Activated T-helper 17 cell treated with anti-CD3 and anti-CD28 coated beads, Interleukin-2, amount 50 U/mL, for 72 hours (primary cell): Measurements from ENCODE around the gene PTPRD. TPM values are rescaled to one million over a fixed set of nuclear protein-coding genes. Genes with fewer than 3 reads are reported as not detected.
"Not testable (repeated sequence)": the region's sequence is repeated elsewhere in the genome, so short reads cannot be mapped to it uniquely, and the experiment has no call there.

ENCODE experiments used
- ATAC-seq: fragments of 150-1000 bp; cut with Tn5 transposase; replicated peaks from 2 replicates; pipeline ENCODE4 v1.10.0; 2021; ENCODE audit warnings: mild to moderate bottlenecking, moderate library complexity
- H3K27ac Mint-ChIP-seq: one replicate; pipeline ENCODE4 v1.8.0; 2022; ENCODE audit warnings: mixed read lengths
- H3K27me3 Mint-ChIP-seq: one replicate; pipeline ENCODE4 v1.8.0; 2022; ENCODE audit warnings: mixed read lengths
- H3K36me3 Mint-ChIP-seq: one replicate; pipeline ENCODE4 v1.8.0; 2022; ENCODE audit warnings: low read depth, mild to moderate bottlenecking, mixed read lengths
- H3K4me1 Mint-ChIP-seq: one replicate; pipeline ENCODE4 v1.8.0; 2022; ENCODE audit warnings: mixed read lengths
- H3K4me3 Mint-ChIP-seq: one replicate; pipeline ENCODE4 v1.8.0; 2022; ENCODE audit warnings: mild to moderate bottlenecking, mixed read lengths
- H3K9me3 Mint-ChIP-seq: one replicate; pipeline ENCODE4 v1.8.0; 2022; ENCODE audit warnings: mixed read lengths
- total RNA-seq, 2 donors: library from RNA; stranded (reverse); gene quantifications; one replicate each; pipeline ENCODE4 v1.2.3, GENCODE V29; 2022

The PTPRD gene
- total RNA-seq, 2 donors from 2014 or later, result 0.04 TPM; not detected in 1

GRCh38 chr9:9122230-9122875, 1490.4 kb downstream of the PTPRD start:
- Mint-ChIP-seq H3K27me3 (no peaks in the 10 kb centered on the region), H3K27ac (no peak overlapping the region), H3K4me1 (no peaks in the 10 kb centered on the region), H3K4me3 (no peak overlapping the region), H3K9me3 (peaks cover 5% of the 10 kb centered on the region), H3K36me3 (no peaks in the 10 kb centered on the region)
- ATAC-seq, result no peak

GRCh38 chr9:9117866-9118265, 1494.9 kb downstream of the PTPRD start:
- H3K27ac Mint-ChIP-seq, result no peak overlapping the region
- H3K36me3 Mint-ChIP-seq, result no peaks in the 10 kb centered on the region
- H3K4me1 Mint-ChIP-seq, result no peaks in the 10 kb centered on the region
- H3K9me3 Mint-ChIP-seq, result peaks cover 3% of the 10 kb centered on the region
- H3K4me3 Mint-ChIP-seq, result no peak overlapping the region
- no peak for ATAC-seq
- H3K27me3 Mint-ChIP-seq, result no peaks in the 10 kb centered on the region

- H3K27me3 Mint-ChIP-seq, result no peaks in the 10 kb centered on the region
- H3K36me3 Mint-ChIP-seq, result no peaks in the 10 kb centered on the region
- peaks cover 6% of the 10 kb centered on the region for H3K9me3 Mint-ChIP-seq
- ATAC-seq, result no peak
- no peak overlapping the region for H3K4me3 Mint-ChIP-seq
- no peaks in the 10 kb centered on the region for H3K4me1 Mint-ChIP-seq
- H3K27ac Mint-ChIP-seq, result no peak overlapping the region
Measured at GRCh38 chr9:9112001-9112720, 1500.6 kb downstream of the PTPRD start.

- H3K9me3 Mint-ChIP-seq, result peaks cover 6% of the 10 kb centered on the region
- H3K4me3 Mint-ChIP-seq, result no peak overlapping the region
- no peaks in the 10 kb centered on the region for H3K4me1 Mint-ChIP-seq
- no peaks in the 10 kb centered on the region for H3K36me3 Mint-ChIP-seq
- H3K27ac Mint-ChIP-seq, result no peak overlapping the region
- no peaks in the 10 kb centered on the region for H3K27me3 Mint-ChIP-seq
- ATAC-seq, result no peak
Measured at GRCh38 chr9:9108641-9109040, 1504.2 kb downstream of the PTPRD start.

- no peak overlapping the region for H3K27ac Mint-ChIP-seq
- no peaks in the 10 kb centered on the region for H3K36me3 Mint-ChIP-seq
- no peak for ATAC-seq
- H3K9me3 Mint-ChIP-seq, result no peaks in the 10 kb centered on the region
- no peak overlapping the region for H3K4me3 Mint-ChIP-seq
- H3K4me1 Mint-ChIP-seq, result no peaks in the 10 kb centered on the region
- H3K27me3 Mint-ChIP-seq, result no peaks in the 10 kb centered on the region
Measured at GRCh38 chr9:9102295-9102694, 1510.5 kb downstream of the PTPRD start.

- no peak overlapping the region for H3K4me3 Mint-ChIP-seq
- no peaks in the 10 kb centered on the region for H3K4me1 Mint-ChIP-seq
- ATAC-seq, result no peak
- H3K27ac Mint-ChIP-seq, result no peak overlapping the region
- H3K36me3 Mint-ChIP-seq, result no peaks in the 10 kb centered on the region
- H3K9me3 Mint-ChIP-seq, result peaks cover 4% of the 10 kb centered on the region
- no peaks in the 10 kb centered on the region for H3K27me3 Mint-ChIP-seq
Measured at GRCh38 chr9:9100070-9100469, 1512.7 kb downstream of the PTPRD start.

GRCh38 chr9:9099646-9100045, 1513.2 kb downstream of the PTPRD start:
- Mint-ChIP-seq H3K4me1 (no peaks in the 10 kb centered on the region), H3K36me3 (no peaks in the 10 kb centered on the region), H3K27me3 (no peaks in the 10 kb centered on the region), H3K27ac (no peak overlapping the region), H3K9me3 (peaks cover 4% of the 10 kb centered on the region), H3K4me3 (no peak overlapping the region)
- no peak for ATAC-seq

GRCh38 chr9:9097254-9097653, 1515.5 kb downstream of the PTPRD start:
- H3K27me3 Mint-ChIP-seq, H3K9me3 Mint-ChIP-seq, H3K4me3 Mint-ChIP-seq, ATAC-seq, H3K36me3 Mint-ChIP-seq, H3K4me1 Mint-ChIP-seq, H3K27ac Mint-ChIP-seq: not testable (repeated sequence)

- peaks cover 7% of the 10 kb centered on the region for H3K9me3 Mint-ChIP-seq
- H3K4me3 Mint-ChIP-seq, result no peak overlapping the region
- no peak overlapping the region for H3K27ac Mint-ChIP-seq
- ATAC-seq, result no peak
- no peaks in the 10 kb centered on the region for H3K27me3 Mint-ChIP-seq
- H3K4me1 Mint-ChIP-seq, result no peaks in the 10 kb centered on the region
- no peaks in the 10 kb centered on the region for H3K36me3 Mint-ChIP-seq
Measured at GRCh38 chr9:9091387-9091786, 1521.4 kb downstream of the PTPRD start.

- no peaks in the 10 kb centered on the region for H3K4me1 Mint-ChIP-seq
- no peaks in the 10 kb centered on the region for H3K27me3 Mint-ChIP-seq
- H3K4me3 Mint-ChIP-seq, result no peak overlapping the region
- no peaks in the 10 kb centered on the region for H3K36me3 Mint-ChIP-seq
- no peak for ATAC-seq
- H3K27ac Mint-ChIP-seq, result no peak overlapping the region
- H3K9me3 Mint-ChIP-seq, result peaks cover 7% of the 10 kb centered on the region
Measured at GRCh38 chr9:9079473-9079872, 1533.3 kb downstream of the PTPRD start.

GRCh38 chr9:9078301-9078700, 1534.5 kb downstream of the PTPRD start:
- H3K27me3 Mint-ChIP-seq, result no peaks in the 10 kb centered on the region
- H3K4me1 Mint-ChIP-seq, result no peaks in the 10 kb centered on the region
- no peak overlapping the region for H3K4me3 Mint-ChIP-seq
- no peak overlapping the region for H3K27ac Mint-ChIP-seq
- no peak for ATAC-seq
- no peaks in the 10 kb centered on the region for H3K36me3 Mint-ChIP-seq
- H3K9me3 Mint-ChIP-seq, result peaks cover 7% of the 10 kb centered on the region

- Mint-ChIP-seq H3K9me3 (peaks cover 3% of the 10 kb centered on the region), H3K27ac (no peak overlapping the region), H3K4me3 (no peak overlapping the region), H3K27me3 (no peaks in the 10 kb centered on the region), H3K4me1 (no peaks in the 10 kb centered on the region), H3K36me3 (no peaks in the 10 kb centered on the region)
- no peak for ATAC-seq
Measured at GRCh38 chr9:9061627-9062026, 1551.2 kb downstream of the PTPRD start.

GRCh38 chr9:9054354-9054992, 1558.3 kb downstream of the PTPRD start:
- H3K4me1 Mint-ChIP-seq, result no peaks in the 10 kb centered on the region
- no peaks in the 10 kb centered on the region for H3K27me3 Mint-ChIP-seq
- no peak overlapping the region for H3K27ac Mint-ChIP-seq
- no peak overlapping the region for H3K4me3 Mint-ChIP-seq
- no peak for ATAC-seq
- no peaks in the 10 kb centered on the region for H3K36me3 Mint-ChIP-seq
- H3K9me3 Mint-ChIP-seq, result peaks cover 3% of the 10 kb centered on the region

GRCh38 chr9:9045572-9045971, 1567.2 kb downstream of the PTPRD start:
- Mint-ChIP-seq H3K36me3 (no peaks in the 10 kb centered on the region), H3K27ac (no peak overlapping the region), H3K4me1 (no peaks in the 10 kb centered on the region), H3K9me3 (no peaks in the 10 kb centered on the region), H3K4me3 (no peak overlapping the region), H3K27me3 (no peaks in the 10 kb centered on the region)
- no peak for ATAC-seq

- Mint-ChIP-seq H3K36me3 (no peaks in the 10 kb centered on the region), H3K27me3 (no peaks in the 10 kb centered on the region), H3K27ac (no peak overlapping the region), H3K4me1 (no peaks in the 10 kb centered on the region), H3K4me3 (no peak overlapping the region), H3K9me3 (no peaks in the 10 kb centered on the region)
- ATAC-seq, result no peak
Measured at GRCh38 chr9:9045072-9045471, 1567.7 kb downstream of the PTPRD start.
